Thoracic aorta (tissue), 2 donors: Measurements from ENCODE around the gene DAB2IP. TPM values are rescaled to one million over a fixed set of nuclear protein-coding genes. Genes with fewer than 3 reads are reported as not detected.

Experiments
- ATAC-seq: fragments of 150-250 bp; one replicate; pipeline ENCODE4 v1.8.0; 2017; ENCODE audit warnings: low read depth; ENCODE audit not compliant: insufficient number of reproducible peaks, low FRiP score
- DNase-seq: peaks from one replicate; pipeline ENCODE4 v3.0.0-alpha.2; 2020; ENCODE audit warnings: low spot score
- H3K27ac ChIP-seq, 2 donors: fragments of 200-600 bp; sonication (generic); 1 replicate in 1 of 2; 2 replicates in 1 of 2; pipeline ENCODE4 v1.5.1; 2016; ENCODE audit warnings: mild to moderate bottlenecking in 2 of 2, moderate library complexity in 2 of 2
- H3K27me3 ChIP-seq: fragments of 200-600 bp; sonication (generic); replicated peaks from 2 replicates; pipeline ENCODE4 v1.6.0; 2016; ENCODE audit warnings: mild to moderate bottlenecking; ENCODE audit not compliant: insufficient read depth
- H3K36me3 ChIP-seq: fragments of 200-600 bp; sonication (generic); one replicate; pipeline ENCODE4 v1.5.1; 2016
- H3K4me1 ChIP-seq, 2 donors: fragments of 200-600 bp; sonication (generic); 1 replicate in 1 of 2; 2 replicates in 1 of 2; pipeline versions ENCODE4 v1.5.1 to v1.6.0; 2016; ENCODE audit warnings: low read depth in 2 of 2, mild to moderate bottlenecking in 1 of 2; ENCODE audit not compliant: control insufficient read depth in 1 of 2
- H3K4me3 ChIP-seq: fragments of 200-600 bp; sonication (generic); 2 replicates; pipeline ENCODE4 v1.5.1; 2016; ENCODE audit warnings: mild to moderate bottlenecking
- H3K9me3 ChIP-seq: fragments of 200-600 bp; sonication (generic); 2 replicates; pipeline ENCODE4 v1.5.1; 2016
- CTCF ChIP-seq: fragments of 200-600 bp; sonication (generic); IDR thresholded peaks from one replicate; pipeline ENCODE4 v1.5.1; 2019; ENCODE audit warnings: antibody characterized with exemption
- total RNA-seq, 2 donors: library from RNA; depleted of rRNA; stranded (reverse); fragments of >200 nt; gene quantifications; one replicate each; pipeline versions ENCODE4 v1.1.0 to v1.2.3, GENCODE V29; 2016

DAB2IP gene
- total RNA-seq, 2 donors from 2014 or later = 87.4 to 104 TPM

GRCh38 chr9:121671612-121672155, 20.2 kb downstream of the DAB2IP start:
- no peak for TF ChIP-seq CTCF
- no peaks in the 10 kb centered on the region for H3K36me3 ChIP-seq
- no peak overlapping the region for H3K27ac ChIP-seq
- no peaks in the 10 kb centered on the region for H3K4me1 ChIP-seq
- H3K4me3 ChIP-seq = no peak overlapping the region
- ATAC-seq (no peak), DNase-seq (no peak)
- no peaks in the 10 kb centered on the region for H3K9me3 ChIP-seq
- H3K27me3 ChIP-seq = no peaks in the 10 kb centered on the region

GRCh38 chr9:121672213-121672612, 20.8 kb downstream of the DAB2IP start:
- Histone ChIP-seq H3K36me3 (no peaks in the 10 kb centered on the region), H3K4me3 (no peak overlapping the region), H3K27me3 (no peaks in the 10 kb centered on the region), H3K9me3 (no peaks in the 10 kb centered on the region), H3K4me1 (no peaks in the 10 kb centered on the region), H3K27ac (no peak overlapping the region)
- no peak for TF ChIP-seq CTCF
- ATAC-seq (no peak), DNase-seq (no peak)

- no peaks in the 10 kb centered on the region for H3K9me3 ChIP-seq
- no peak for DNase-seq
- H3K27ac ChIP-seq = no peak overlapping the region
- no peak for TF ChIP-seq CTCF
- no peak for ATAC-seq
- H3K4me3 ChIP-seq = no peak overlapping the region
- H3K27me3 ChIP-seq = no peaks in the 10 kb centered on the region
- no peaks in the 10 kb centered on the region for H3K4me1 ChIP-seq
- H3K36me3 ChIP-seq = no peaks in the 10 kb centered on the region
These were observed 21.6 kb downstream of the DAB2IP start for GRCh38 chr9:121672986-121673385.

- DNase-seq (no peak), ATAC-seq (no peak)
- no peak overlapping the region for H3K27ac ChIP-seq
- TF ChIP-seq CTCF = no peak
- no peak overlapping the region for H3K4me3 ChIP-seq
- H3K27me3 ChIP-seq = no peaks in the 10 kb centered on the region
- H3K4me1 ChIP-seq = no peaks in the 10 kb centered on the region
- peaks cover under 1% of the 10 kb centered on the region for H3K36me3 ChIP-seq
- H3K9me3 ChIP-seq = no peaks in the 10 kb centered on the region
These were observed 22.1 kb downstream of the DAB2IP start for GRCh38 chr9:121673576-121673975.

- H3K27ac ChIP-seq = no peak overlapping the region
- TF ChIP-seq CTCF = no peak
- no peaks in the 10 kb centered on the region for H3K9me3 ChIP-seq
- no peak for ATAC-seq
- DNase-seq = no peak
- no peaks in the 10 kb centered on the region for H3K27me3 ChIP-seq
- no peaks in the 10 kb centered on the region for H3K4me1 ChIP-seq
- H3K36me3 ChIP-seq = peaks cover 3% of the 10 kb centered on the region
- no peak overlapping the region for H3K4me3 ChIP-seq
These were observed 22.6 kb downstream of the DAB2IP start for GRCh38 chr9:121674017-121674416.
